Measurements from ENCODE around the gene CEP112.

Gene CEP112

GRCh38 chr17:66221755-66222530 lies 30.0 kb upstream of the CEP112 start:
- no peak for ATAC-seq
- TF ChIP-seq TSHZ2 (CRISPR knock-in tag; IDR thresholded peaks at IDR 0.05), result no peak
- TF ChIP-seq GLIS3 (CRISPR knock-in tag; IDR thresholded peaks at IDR 0.05), result no peak
- TF ChIP-seq OSR1 (CRISPR knock-in tag; IDR thresholded peaks at IDR 0.05), result no peak
- TF ChIP-seq CREB5 (CRISPR knock-in tag; IDR thresholded peaks at IDR 0.05; ENCODE audit: low read depth), result no peak
- no peak for TF ChIP-seq POU6F1 (CRISPR knock-in tag; IDR thresholded peaks at IDR 0.05; ENCODE audit: borderline replicate concordance, low read depth)
- TF ChIP-seq ZFP30 (CRISPR knock-in tag; IDR thresholded peaks at IDR 0.05), result no peak
- TF ChIP-seq ZFP3 (CRISPR knock-in tag; IDR thresholded peaks at IDR 0.05), result no peak
- no peak for TF ChIP-seq TCF4 (CRISPR knock-in tag; IDR thresholded peaks at IDR 0.05; ENCODE audit: borderline replicate concordance)
- no peak for TF ChIP-seq ARNTL (CRISPR knock-in tag; IDR thresholded peaks at IDR 0.05; ENCODE audit: borderline replicate concordance, low read depth)
- no peak for TF ChIP-seq BACH2 (CRISPR knock-in tag; IDR thresholded peaks at IDR 0.05; ENCODE audit: borderline replicate concordance)
- no peak for TF ChIP-seq ZNF565 (CRISPR knock-in tag; conservative IDR thresholded peaks at IDR 0.05; ENCODE audit: low read depth)
- no peak for TF ChIP-seq TOX (CRISPR knock-in tag; IDR thresholded peaks at IDR 0.05; ENCODE audit: borderline replicate concordance)
- TF ChIP-seq PATZ1 (CRISPR knock-in tag; IDR thresholded peaks at IDR 0.05; ENCODE audit: borderline replicate concordance), result no peak
- TF ChIP-seq CSDC2 (CRISPR knock-in tag; IDR thresholded peaks at IDR 0.05), result no peak
- no peak for TF ChIP-seq SNAI2 (CRISPR knock-in tag; IDR thresholded peaks at IDR 0.05)
- TF ChIP-seq ISL1 (CRISPR knock-in tag; IDR thresholded peaks at IDR 0.05), result no peak
- no peak for TF ChIP-seq ZNF70 (CRISPR knock-in tag; IDR thresholded peaks at IDR 0.05)
- no peak for TF ChIP-seq PPARA (CRISPR knock-in tag; IDR thresholded peaks at IDR 0.05; ENCODE audit: borderline replicate concordance)
- TF ChIP-seq ZC3H10 (CRISPR knock-in tag; IDR thresholded peaks at IDR 0.05), result no peak
- TF ChIP-seq ZNF8 (CRISPR knock-in tag; IDR thresholded peaks at IDR 0.05), result no peak

GRCh38 chr17:66221343-66221742 lies 29.4 kb upstream of the CEP112 start:
- no peak for ATAC-seq
- TF ChIP-seq TOX (CRISPR knock-in tag; IDR thresholded peaks at IDR 0.05; ENCODE audit: borderline replicate concordance), result no peak
- no peak for TF ChIP-seq ZNF8 (CRISPR knock-in tag; IDR thresholded peaks at IDR 0.05)
- no peak for TF ChIP-seq ZC3H10 (CRISPR knock-in tag; IDR thresholded peaks at IDR 0.05)
- TF ChIP-seq PPARA (CRISPR knock-in tag; IDR thresholded peaks at IDR 0.05; ENCODE audit: borderline replicate concordance), result no peak
- TF ChIP-seq ESRRG (CRISPR knock-in tag; IDR thresholded peaks at IDR 0.05), result no peak
- no peak for TF ChIP-seq ARNTL (CRISPR knock-in tag; IDR thresholded peaks at IDR 0.05; ENCODE audit: borderline replicate concordance, low read depth)
- no peak for TF ChIP-seq ZFP3 (CRISPR knock-in tag; IDR thresholded peaks at IDR 0.05)
- TF ChIP-seq PATZ1 (CRISPR knock-in tag; IDR thresholded peaks at IDR 0.05; ENCODE audit: borderline replicate concordance), result no peak
- no peak for TF ChIP-seq ISL1 (CRISPR knock-in tag; IDR thresholded peaks at IDR 0.05)
- no peak for TF ChIP-seq SNAI2 (CRISPR knock-in tag; IDR thresholded peaks at IDR 0.05)
